OCI-LY3 (cell line): ENCODE measurements around the gene ABCA2.

Experiments used
- CTCF ChIP-seq: fragments of 200-600, 300-600 bp; sonication (generic); IDR thresholded peaks from 2 replicates; pipeline ENCODE4 v1.5.1; 2014; ENCODE audit warnings: antibody characterized with exemption, low read length, low read depth
- EZH2phosphoT487 ChIP-seq: fragments of 200-600 bp; shearing (Covaris generic); IDR thresholded peaks from 2 replicates; pipeline ENCODE4 v1.6.1; 2018; ENCODE audit warnings: antibody characterized with exemption, mixed run types, low read depth

DNA sequence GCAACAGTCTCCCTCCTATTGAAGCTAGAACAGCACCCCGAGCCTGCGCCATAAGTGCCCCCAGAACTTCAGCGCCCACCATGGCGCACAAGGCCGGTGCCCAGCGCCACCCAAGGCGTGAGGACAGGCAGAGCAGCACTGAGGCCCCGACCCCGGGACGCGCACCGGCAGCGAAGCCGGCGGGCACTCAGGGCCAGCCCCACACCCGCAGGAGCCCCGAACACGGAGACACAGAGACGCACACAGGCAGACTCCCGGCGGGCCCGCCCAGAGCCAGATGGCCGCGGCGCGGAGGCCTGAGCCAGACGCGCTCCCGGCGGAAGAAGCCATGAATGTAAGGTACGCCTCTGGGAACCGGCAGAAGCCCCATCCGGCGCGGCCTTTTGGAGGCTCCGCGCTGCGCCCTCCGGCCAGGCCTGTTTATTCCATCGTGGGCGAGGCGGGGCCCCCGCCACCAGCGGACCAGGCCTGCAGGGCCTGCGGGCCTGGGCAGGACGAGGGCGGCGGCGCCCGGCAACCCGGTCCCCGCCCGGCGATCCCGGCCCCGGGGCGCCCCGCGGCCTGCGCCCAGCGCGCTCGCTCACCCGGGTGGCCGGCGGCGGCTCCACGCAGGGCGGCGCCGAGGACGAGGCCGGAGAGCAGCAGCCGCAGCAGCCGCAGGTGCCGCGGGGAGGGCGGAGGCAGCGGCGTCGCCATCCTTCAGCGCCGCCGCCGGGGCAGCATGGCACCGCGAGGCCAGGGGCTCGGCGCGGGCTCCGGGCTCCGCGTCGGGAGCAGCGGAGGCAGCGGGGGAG lies 17.5 kb upstream of the ABCA2 start:
- no peak for TF ChIP-seq CTCF
- TF ChIP-seq EZH2phosphoT487 = no peak
